Mesendoderm (in vitro differentiated cells): ENCODE measurements around the gene MRTFA.

Source experiments
- DNase-seq: peaks from one replicate; pipeline ENCODE4 v3.0.0; 2013
- H2AK5ac ChIP-seq: 2 replicates; pipeline ENCODE4 v1.6.1; 2013; ENCODE audit warnings: low read length, inconsistent platforms
- H2BK120ac ChIP-seq: 2 replicates; pipeline ENCODE4 v1.6.1; 2013; ENCODE audit warnings: low read depth, mild to moderate bottlenecking, low read length, moderate library complexity, mixed read lengths
- H2BK15ac ChIP-seq: replicated peaks from 2 replicates; pipeline ENCODE4 v1.6.1; 2013; ENCODE audit warnings: low read depth, mild to moderate bottlenecking, moderate library complexity
- H2BK5ac ChIP-seq: 2 replicates; pipeline ENCODE4 v1.6.1; 2013; ENCODE audit warnings: low read length, inconsistent platforms
- H3K18ac ChIP-seq: 2 replicates; pipeline ENCODE4 v1.6.1; 2013; ENCODE audit warnings: mild to moderate bottlenecking, low read length, mixed read lengths
- H3K23ac ChIP-seq: one replicate; pipeline ENCODE4 v1.6.1; 2013; ENCODE audit warnings: low read length
- H3K27ac ChIP-seq: 2 replicates; pipeline ENCODE4 v1.5.1; 2013; ENCODE audit warnings: low read depth, mild to moderate bottlenecking, inconsistent platforms, low read length, moderate library complexity
- H3K27me3 ChIP-seq: 2 replicates; pipeline ENCODE4 v1.6.1; 2013; ENCODE audit warnings: low read length, control low read depth, mild to moderate bottlenecking, inconsistent platforms; ENCODE audit not compliant: insufficient read depth, poor library complexity
- H3K36me3 ChIP-seq: 2 replicates; pipeline ENCODE4 v1.6.1; 2013; ENCODE audit warnings: low read length, inconsistent platforms; ENCODE audit not compliant: control insufficient read depth, insufficient read depth
- H3K4ac ChIP-seq: one replicate; pipeline ENCODE4 v1.6.1; 2013; ENCODE audit warnings: low read depth, mild to moderate bottlenecking, low read length, moderate library complexity
- H3K4me1 ChIP-seq: 2 replicates; pipeline ENCODE4 v1.6.1; 2013; ENCODE audit warnings: low read depth, low read length, inconsistent platforms; ENCODE audit not compliant: control insufficient read depth
- H3K4me2 ChIP-seq: 2 replicates; pipeline ENCODE4 v1.6.1; 2013; ENCODE audit warnings: low read length
- H3K4me3 ChIP-seq: 2 replicates; pipeline ENCODE4 v1.5.1; 2013; ENCODE audit warnings: mild to moderate bottlenecking, low read length
- H3K56ac ChIP-seq: one replicate; pipeline ENCODE4 v1.6.1; 2013; ENCODE audit warnings: low read length
- H3K79me1 ChIP-seq: 2 replicates; pipeline ENCODE4 v1.6.1; 2013; ENCODE audit warnings: low read length, inconsistent platforms
- H3K79me2 ChIP-seq: 2 replicates; pipeline ENCODE4 v1.6.1; 2013; ENCODE audit warnings: mild to moderate bottlenecking, low read length; ENCODE audit not compliant: control insufficient read depth, insufficient read depth
- H3K9ac ChIP-seq: 2 replicates; pipeline ENCODE4 v1.6.1; 2013; ENCODE audit warnings: low read length, inconsistent platforms
- H4K5ac ChIP-seq: one replicate; pipeline ENCODE4 v1.6.1; 2013; ENCODE audit warnings: low read length
- H4K8ac ChIP-seq: one replicate; pipeline ENCODE4 v1.6.1; 2013; ENCODE audit warnings: low read depth, mild to moderate bottlenecking, control low read depth, low read length, moderate library complexity
- WGBS: extraction: QIAGEN DNeasy Blood & Tissue Kit; methylation state at CpG from one replicate; pipeline ENCODE4 v1.1.7; 2013; ENCODE audit warnings: low lambda C conversion rate, missing lambda C conversion rate; ENCODE audit not compliant: insufficient coverage; ENCODE audit errors: extremely low coverage; 5-methylcytosine and 5-hydroxymethylcytosine counted together

Gene MRTFA

GRCh38 chr22:40416636-40417035, 219.9 kb downstream of the MRTFA start:
- H3K4me2 ChIP-seq: no peak overlapping the region
- no CpG with 5 or more reads among the region's 11 CpGs for WGBS
- no peak overlapping the region for H3K9ac ChIP-seq
- no peak overlapping the region for H3K4me3 ChIP-seq
- no peak overlapping the region for H3K23ac ChIP-seq
- H2AK5ac ChIP-seq: no peak overlapping the region
- H3K27ac ChIP-seq: no peak overlapping the region
- H3K4me1 ChIP-seq: no peaks in the 10 kb centered on the region
- no peak overlapping the region for H2BK5ac ChIP-seq
- no peak overlapping the region for H2BK15ac ChIP-seq
- no peak overlapping the region for H4K8ac ChIP-seq
- H3K27me3 ChIP-seq: no peaks in the 10 kb centered on the region
- no peaks in the 10 kb centered on the region for H3K79me1 ChIP-seq
- DNase-seq: no peak
- peaks cover 2% of the 10 kb centered on the region for H3K36me3 ChIP-seq
- H3K56ac ChIP-seq: no peak overlapping the region
- no peak overlapping the region for H3K18ac ChIP-seq
- no peaks in the 10 kb centered on the region for H3K79me2 ChIP-seq
- no peak overlapping the region for H2BK120ac ChIP-seq
- no peak overlapping the region for H4K5ac ChIP-seq
- no peak overlapping the region for H3K4ac ChIP-seq

GRCh38 chr22:40416267-40416570, 220.3 kb downstream of the MRTFA start:
- H3K4me1 ChIP-seq: no peaks in the 10 kb centered on the region
- H3K36me3 ChIP-seq: peaks cover 5% of the 10 kb centered on the region
- no peak overlapping the region for H2BK5ac ChIP-seq
- H3K9ac ChIP-seq: no peak overlapping the region
- H4K5ac ChIP-seq: no peak overlapping the region
- no peak overlapping the region for H3K4ac ChIP-seq
- H3K79me2 ChIP-seq: no peaks in the 10 kb centered on the region
- no peak overlapping the region for H3K18ac ChIP-seq
- no peak overlapping the region for H3K23ac ChIP-seq
- no peak overlapping the region for H2BK15ac ChIP-seq
- no peak overlapping the region for H3K27ac ChIP-seq
- no peaks in the 10 kb centered on the region for H3K27me3 ChIP-seq
- no peak overlapping the region for H4K8ac ChIP-seq
- H3K56ac ChIP-seq: no peak overlapping the region
- H3K4me3 ChIP-seq: no peak overlapping the region
- H2AK5ac ChIP-seq: no peak overlapping the region
- WGBS: no CpG with 5 or more reads among the region's 10 CpGs
- H3K79me1 ChIP-seq: no peaks in the 10 kb centered on the region
- H3K4me2 ChIP-seq: no peak overlapping the region
- no peak overlapping the region for H2BK120ac ChIP-seq
- DNase-seq: no peak

GRCh38 chr22:40415531-40416266, 220.8 kb downstream of the MRTFA start:
- WGBS: no CpG with 5 or more reads among the region's 19 CpGs
- no peaks in the 10 kb centered on the region for H3K27me3 ChIP-seq
- H3K79me2 ChIP-seq: no peaks in the 10 kb centered on the region
- no peaks in the 10 kb centered on the region for H3K79me1 ChIP-seq
- no peak overlapping the region for H2AK5ac ChIP-seq
- no peak overlapping the region for H3K56ac ChIP-seq
- no peak overlapping the region for H4K5ac ChIP-seq
- no peak overlapping the region for H3K23ac ChIP-seq
- H3K4me3 ChIP-seq: no peak overlapping the region
- H3K27ac ChIP-seq: no peak overlapping the region
- H2BK15ac ChIP-seq: no peak overlapping the region
- no peak overlapping the region for H3K4me2 ChIP-seq
- H4K8ac ChIP-seq: no peak overlapping the region
- no peak overlapping the region for H3K4ac ChIP-seq
- DNase-seq: no peak
- no peak overlapping the region for H2BK120ac ChIP-seq
- H2BK5ac ChIP-seq: no peak overlapping the region
- H3K4me1 ChIP-seq: no peaks in the 10 kb centered on the region
- no peak overlapping the region for H3K9ac ChIP-seq
- H3K36me3 ChIP-seq: peaks cover 8% of the 10 kb centered on the region
- no peak overlapping the region for H3K18ac ChIP-seq

GRCh38 chr22:40414838-40415505, 221.5 kb downstream of the MRTFA start:
- Histone ChIP-seq H3K27me3 (no peaks in the 10 kb centered on the region), H4K8ac (no peak overlapping the region), H3K4ac (no peak overlapping the region), H3K36me3 (peaks cover 9% of the 10 kb centered on the region), H2BK120ac (no peak overlapping the region), H3K56ac (no peak overlapping the region), H3K79me1 (no peaks in the 10 kb centered on the region), H3K27ac (no peak overlapping the region), H2BK15ac (no peak overlapping the region), H3K79me2 (no peaks in the 10 kb centered on the region), H3K4me1 (no peaks in the 10 kb centered on the region), H3K9ac (no peak overlapping the region), H2AK5ac (no peak overlapping the region), H3K23ac (no peak overlapping the region), H4K5ac (no peak overlapping the region), H2BK5ac (no peak overlapping the region), H3K18ac (no peak overlapping the region), H3K4me3 (no peak overlapping the region), H3K4me2 (no peak overlapping the region)
- DNase-seq: no peak
- no CpG with 5 or more reads among the region's 10 CpGs for WGBS

- no peak overlapping the region for H3K4me3 ChIP-seq
- H3K4me1 ChIP-seq: no peaks in the 10 kb centered on the region
- H3K27me3 ChIP-seq: no peaks in the 10 kb centered on the region
- no peaks in the 10 kb centered on the region for H3K79me1 ChIP-seq
- H3K4me2 ChIP-seq: no peak overlapping the region
- H2AK5ac ChIP-seq: no peak overlapping the region
- H3K79me2 ChIP-seq: no peaks in the 10 kb centered on the region
- H4K5ac ChIP-seq: no peak overlapping the region
- no peak overlapping the region for H3K56ac ChIP-seq
- H3K23ac ChIP-seq: no peak overlapping the region
- H3K18ac ChIP-seq: no peak overlapping the region
- no peak overlapping the region for H3K27ac ChIP-seq
- H3K36me3 ChIP-seq: peaks cover 11% of the 10 kb centered on the region
- H2BK120ac ChIP-seq: no peak overlapping the region
- H2BK5ac ChIP-seq: no peak overlapping the region
- H4K8ac ChIP-seq: no peak overlapping the region
- H2BK15ac ChIP-seq: no peak overlapping the region
- H3K4ac ChIP-seq: no peak overlapping the region
- H3K9ac ChIP-seq: no peak overlapping the region
- no CpG with 5 or more reads among the region's 3 CpGs for WGBS
- no peak for DNase-seq
Measured at GRCh38 chr22:40414311-40414710, 222.2 kb downstream of the MRTFA start.

- Histone ChIP-seq H3K79me1 (no peaks in the 10 kb centered on the region), H3K56ac (no peak overlapping the region), H2BK15ac (no peak overlapping the region), H2BK5ac (no peak overlapping the region), H3K4me2 (no peak overlapping the region), H2BK120ac (no peak overlapping the region), H3K4me1 (no peaks in the 10 kb centered on the region), H4K5ac (no peak overlapping the region), H3K79me2 (no peaks in the 10 kb centered on the region), H3K4me3 (no peak overlapping the region), H3K36me3 (peaks cover 15% of the 10 kb centered on the region), H3K23ac (no peak overlapping the region), H3K27ac (no peak overlapping the region), H3K27me3 (no peaks in the 10 kb centered on the region), H3K18ac (no peak overlapping the region), H4K8ac (no peak overlapping the region), H2AK5ac (no peak overlapping the region), H3K9ac (no peak overlapping the region), H3K4ac (no peak overlapping the region)
- no CpG with 5 or more reads among the region's 13 CpGs for WGBS
- DNase-seq: no peak
Measured at GRCh38 chr22:40413873-40414272, 222.6 kb downstream of the MRTFA start.
